Right atrium auricular region (tissue), 2 donors: ENCODE measurements around the gene ZNF460. TPM values are rescaled to one million over a fixed set of nuclear protein-coding genes. Genes with fewer than 3 reads are reported as not detected.

Experiments used
- DNase-seq: peaks from one replicate; pipeline ENCODE4 v3.0.0-alpha.2; 2019; ENCODE audit warnings: low spot score
- H3K27ac ChIP-seq, 2 donors: fragments of 200-600 bp; sonication (generic); 1 replicate in 1 of 2; 2 replicates in 1 of 2; pipeline ENCODE4 v1.5.1; 2016 to 2019
- H3K27me3 ChIP-seq, 2 donors: fragments of 200-600 bp; sonication (generic); one replicate each; pipeline versions ENCODE4 v1.5.1 to v1.6.0; 2017 to 2019
- H3K36me3 ChIP-seq: fragments of 200-600 bp; sonication (generic); one replicate; pipeline ENCODE4 v1.5.1; 2016
- H3K4me1 ChIP-seq, 2 donors: fragments of 200-600 bp; sonication (generic); one replicate each; pipeline versions ENCODE4 v1.5.1 to v1.6.0; 2017 to 2019
- H3K4me3 ChIP-seq, 2 donors: fragments of 200-600 bp; sonication (generic); 1 replicate in 1 of 2; 2 replicates in 1 of 2; pipeline ENCODE4 v1.5.1; 2017 to 2019; ENCODE audit warnings: mild to moderate bottlenecking in 1 of 2, moderate library complexity in 1 of 2
- H3K9me3 ChIP-seq, 2 donors: fragments of 200-600 bp; sonication (generic); one replicate each; pipeline ENCODE4 v1.5.1; 2019
- CTCF ChIP-seq, 2 donors: fragments of 200-600 bp; sonication (generic); IDR thresholded peaks; one replicate each; pipeline ENCODE4 v1.5.1; 2019; ENCODE audit warnings: antibody characterized with exemption in 2 of 2
- total RNA-seq, 2 donors: library from RNA; depleted of rRNA; stranded (reverse); fragments of >200 nt; gene quantifications; one replicate each; pipeline ENCODE4 v1.1.0, GENCODE V29; 2016

ZNF460 gene
- total RNA-seq, 2 donors from 2014 or later, result 34.7 to 38.3 TPM

GRCh38 chr19:57282011-57282643 is 1.8 kb downstream of the ZNF460 start:
- no peak for TF ChIP-seq CTCF (IDR thresholded peaks at IDR 0.05)
- no peak overlapping the region for H3K4me3 ChIP-seq
- H3K27ac ChIP-seq, result no peak overlapping the region
- no peaks in the 10 kb centered on the region for H3K27me3 ChIP-seq
- no peaks in the 10 kb centered on the region for H3K9me3 ChIP-seq
- DNase-seq, result no peak
- peaks cover 0 to 49% of the 10 kb centered on the region in 2 donors for H3K4me1 ChIP-seq
- H3K36me3 ChIP-seq, result peaks cover 32% of the 10 kb centered on the region

- Histone ChIP-seq H3K27ac (no peak overlapping the region), H3K27me3 (no peaks in the 10 kb centered on the region), H3K9me3 (peaks cover 0 to 21% of the 10 kb centered on the region in 2 donors), H3K4me1 (peaks cover 0 to 23% of the 10 kb centered on the region in 2 donors), H3K4me3 (no peak overlapping the region), H3K36me3 (peaks cover 94% of the 10 kb centered on the region)
- no peak for DNase-seq
- no peak for TF ChIP-seq CTCF (IDR thresholded peaks at IDR 0.05)
These were observed 8.1 kb downstream of the ZNF460 start for GRCh38 chr19:57288373-57288772.

- no peak for TF ChIP-seq CTCF (IDR thresholded peaks at IDR 0.05)
- Histone ChIP-seq H3K4me1 (peaks cover 0 to under 1% of the 10 kb centered on the region in 2 donors), H3K36me3 (peaks cover 88% of the 10 kb centered on the region), H3K27ac (no peak overlapping the region), H3K27me3 (no peaks in the 10 kb centered on the region), H3K4me3 (no peak overlapping the region), H3K9me3 (peaks cover 0 to 33% of the 10 kb centered on the region in 2 donors)
- DNase-seq, result no peak
These were observed 10.7 kb downstream of the ZNF460 start for GRCh38 chr19:57290970-57291369.

GRCh38 chr19:57292547-57292946 is 12.3 kb downstream of the ZNF460 start:
- TF ChIP-seq CTCF (IDR thresholded peaks at IDR 0.05), result no peak
- DNase-seq, result no peak
- H3K9me3 ChIP-seq, result peaks cover 0 to 33% of the 10 kb centered on the region in 2 donors
- H3K27me3 ChIP-seq, result no peaks in the 10 kb centered on the region
- no peak overlapping the region for H3K4me3 ChIP-seq
- H3K4me1 ChIP-seq, result no peaks in the 10 kb centered on the region
- H3K36me3 ChIP-seq, result peaks cover 74% of the 10 kb centered on the region
- H3K27ac ChIP-seq, result no peak overlapping the region

GRCh38 chr19:57293719-57294118 is 13.4 kb downstream of the ZNF460 start:
- Histone ChIP-seq H3K27me3 (no peaks in the 10 kb centered on the region), H3K4me1 (no peaks in the 10 kb centered on the region), H3K9me3 (peaks cover 0 to 33% of the 10 kb centered on the region in 2 donors), H3K36me3 (peaks cover 62% of the 10 kb centered on the region), H3K4me3 (no peak overlapping the region), H3K27ac (no peak overlapping the region)
- no peak for TF ChIP-seq CTCF (IDR thresholded peaks at IDR 0.05)
- DNase-seq, result no peak

GRCh38 chr19:57302020-57302465 is 21.8 kb downstream of the ZNF460 start:
- H3K4me3 ChIP-seq, result no peak overlapping the region
- TF ChIP-seq CTCF (IDR thresholded peaks at IDR 0.05), result no peak
- peaks cover 23% of the 10 kb centered on the region for H3K36me3 ChIP-seq
- peaks cover 0 to 12% of the 10 kb centered on the region in 2 donors for H3K4me1 ChIP-seq
- H3K9me3 ChIP-seq, result no peaks in the 10 kb centered on the region
- no peak for DNase-seq
- H3K27ac ChIP-seq, result peak overlapping the region in 1 of 2 donors; percentile 37
- H3K27me3 ChIP-seq, result no peaks in the 10 kb centered on the region
